Vagina (tissue), 2 donors: ENCODE data around the gene CCDC8. TPM values are rescaled to one million over a fixed set of nuclear protein-coding genes. Genes with fewer than 3 reads are reported as not detected.

ENCODE experiments used
- DNase-seq, 2 donors: peaks; one replicate each; pipeline ENCODE4 v3.0.0-alpha.2; 2017; ENCODE audit errors: extremely low spot score in 2 of 2
- H3K27ac ChIP-seq: fragments of 200-600 bp; sonication (generic); one replicate; pipeline ENCODE4 v1.5.1; 2019
- H3K27me3 ChIP-seq: fragments of 200-600 bp; sonication (generic); one replicate; pipeline ENCODE4 v1.5.1; 2019
- H3K36me3 ChIP-seq, 2 donors: fragments of 200-600 bp; sonication (generic); one replicate each; pipeline ENCODE4 v1.5.1; 2017 to 2019
- H3K4me1 ChIP-seq: fragments of 200-600 bp; sonication (generic); one replicate; pipeline ENCODE4 v1.5.1; 2019
- H3K4me3 ChIP-seq, 2 donors: fragments of 200-600 bp; sonication (generic); 1 replicate in 1 of 2; 2 replicates in 1 of 2; pipeline ENCODE4 v1.5.1; 2016 to 2019
- H3K9me3 ChIP-seq: fragments of 200-600 bp; sonication (generic); one replicate; pipeline ENCODE4 v1.5.1; 2019
- POLR2A ChIP-seq, 2 donors: fragments of 450-650 bp; IDR thresholded peaks; one replicate each; pipeline ENCODE4 v1.6.1; 2017; ENCODE audit warnings: antibody characterized with exemption in 2 of 2, mild to moderate bottlenecking in 2 of 2, moderate library complexity in 2 of 2
- POLR2AphosphoS5 ChIP-seq, 2 donors: sonication (generic); formaldehyde crosslinking; IDR thresholded peaks; one replicate each; pipeline ENCODE4 v1.9.0; 2017; ENCODE audit warnings: antibody characterized with exemption in 2 of 2, mild to moderate bottlenecking in 2 of 2, low read depth in 1 of 2; ENCODE audit not compliant: insufficient read depth in 1 of 2
- intact Hi-C: fragments of 100-400 bp; cut with DNase I; formaldehyde crosslinking; loops from one replicate; pipeline ENCODE4 v1.15.1; 2023
- total RNA-seq: library from RNA; depleted of rRNA; stranded (reverse); fragments of >200 nt; gene quantifications from one replicate; pipeline ENCODE4 v1.2.3, GENCODE V29; 2016
- TF ChIP-seq, protein P1 (sequence below), 3 experiments: fragments of 450-650 bp in 2 of 3; fragments of 200-600 bp in 1 of 3; sonication (generic) in 1 of 3; IDR thresholded peaks; one replicate each; pipeline ENCODE4 v1.5.1; 2017 to 2019; ENCODE audit warnings: antibody characterized with exemption in 3 of 3, mild to moderate bottlenecking in 2 of 3, moderate library complexity in 2 of 3

Gene CCDC8
- total RNA-seq, 1 donor from 2014 or later, result 7.4 TPM

GRCh38 chr19:46408664-46409039 lies 4.7 kb downstream of the CCDC8 start:
- Histone ChIP-seq H3K9me3 (no peaks in the 10 kb centered on the region), H3K27ac (peak overlapping the region; percentile 84), H3K4me1 (peaks cover 86% of the 10 kb centered on the region), H3K27me3 (no peaks in the 10 kb centered on the region), H3K36me3 (no peaks in the 10 kb centered on the region), H3K4me3 (peak overlapping the region; percentile 10 to 35)
- intact Hi-C loops, result no loop called here
- no peak for TF ChIP-seq POLR2A (IDR thresholded peaks at IDR 0.05)
- TF ChIP-seq, protein P1, sequence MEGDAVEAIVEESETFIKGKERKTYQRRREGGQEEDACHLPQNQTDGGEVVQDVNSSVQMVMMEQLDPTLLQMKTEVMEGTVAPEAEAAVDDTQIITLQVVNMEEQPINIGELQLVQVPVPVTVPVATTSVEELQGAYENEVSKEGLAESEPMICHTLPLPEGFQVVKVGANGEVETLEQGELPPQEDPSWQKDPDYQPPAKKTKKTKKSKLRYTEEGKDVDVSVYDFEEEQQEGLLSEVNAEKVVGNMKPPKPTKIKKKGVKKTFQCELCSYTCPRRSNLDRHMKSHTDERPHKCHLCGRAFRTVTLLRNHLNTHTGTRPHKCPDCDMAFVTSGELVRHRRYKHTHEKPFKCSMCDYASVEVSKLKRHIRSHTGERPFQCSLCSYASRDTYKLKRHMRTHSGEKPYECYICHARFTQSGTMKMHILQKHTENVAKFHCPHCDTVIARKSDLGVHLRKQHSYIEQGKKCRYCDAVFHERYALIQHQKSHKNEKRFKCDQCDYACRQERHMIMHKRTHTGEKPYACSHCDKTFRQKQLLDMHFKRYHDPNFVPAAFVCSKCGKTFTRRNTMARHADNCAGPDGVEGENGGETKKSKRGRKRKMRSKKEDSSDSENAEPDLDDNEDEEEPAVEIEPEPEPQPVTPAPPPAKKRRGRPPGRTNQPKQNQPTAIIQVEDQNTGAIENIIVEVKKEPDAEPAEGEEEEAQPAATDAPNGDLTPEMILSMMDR (IDR thresholded peaks at IDR 0.05), result no peak
- TF ChIP-seq POLR2AphosphoS5 (IDR thresholded peaks at IDR 0.05; ENCODE audit: insufficient read depth in 1 of 2, low read depth in 1 of 2), result peak in 1 of 2 donors; percentile 73
- no peak for DNase-seq

DNA sequence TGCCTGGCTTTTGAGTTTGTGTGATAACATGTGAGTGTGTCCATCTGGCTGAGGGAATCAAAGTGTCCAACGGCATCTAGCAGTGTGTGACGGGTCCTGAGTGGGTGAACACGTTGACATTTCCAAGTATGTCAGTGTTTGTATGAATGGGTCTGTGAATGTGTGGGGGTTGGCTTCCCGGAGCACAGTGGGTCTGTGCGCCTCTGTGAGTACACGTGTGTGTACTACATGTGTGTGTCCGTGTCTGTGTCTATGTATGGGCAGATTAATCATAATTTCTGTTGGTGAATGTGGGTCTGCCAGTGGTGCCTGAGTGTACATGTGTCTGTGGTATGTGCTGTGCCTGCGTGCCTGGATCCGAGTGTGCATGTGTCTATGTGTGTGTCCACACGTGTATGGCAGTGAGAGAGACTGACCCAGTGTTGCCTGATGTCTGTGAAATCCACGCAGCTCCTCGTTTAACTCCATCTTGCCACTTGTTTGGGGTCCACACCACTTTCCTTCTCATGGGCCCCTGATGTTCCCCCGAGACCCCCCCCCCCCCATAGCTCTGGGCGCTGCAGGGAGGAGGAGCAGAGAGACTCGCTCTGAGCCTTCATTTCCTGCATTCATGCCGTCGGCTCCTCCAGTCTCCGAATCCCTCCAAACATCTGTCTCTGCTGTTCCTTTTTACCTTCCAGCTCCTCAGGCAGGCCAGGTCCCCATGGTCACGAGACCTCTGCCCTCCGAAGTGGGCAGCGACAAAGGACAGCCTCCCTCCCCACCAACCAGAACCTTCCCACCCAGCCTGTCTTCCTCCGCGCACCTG lies 5.3 kb downstream of the CCDC8 start:
- TF ChIP-seq POLR2AphosphoS5 (IDR thresholded peaks at IDR 0.05; ENCODE audit: insufficient read depth in 1 of 2, low read depth in 1 of 2) (no peak), POLR2A (IDR thresholded peaks at IDR 0.05) (no peak)
- TF ChIP-seq, protein P1 (IDR thresholded peaks at IDR 0.05), result no peak
- Histone ChIP-seq H3K36me3 (no peaks in the 10 kb centered on the region), H3K4me3 (peak overlapping the region; percentile 10 to 35), H3K4me1 (peaks cover 80% of the 10 kb centered on the region), H3K9me3 (no peaks in the 10 kb centered on the region), H3K27me3 (no peaks in the 10 kb centered on the region), H3K27ac (peak overlapping the region; percentile 64)
- no peak for DNase-seq
- intact Hi-C loops, result no loop called here

- Histone ChIP-seq H3K27ac (no peak overlapping the region), H3K27me3 (no peaks in the 10 kb centered on the region), H3K4me1 (peaks cover 69% of the 10 kb centered on the region), H3K36me3 (no peaks in the 10 kb centered on the region), H3K4me3 (no peak overlapping the region), H3K9me3 (no peaks in the 10 kb centered on the region)
- DNase-seq, result no peak
- TF ChIP-seq POLR2AphosphoS5 (IDR thresholded peaks at IDR 0.05; ENCODE audit: insufficient read depth in 1 of 2, low read depth in 1 of 2), result no peak
- intact Hi-C loops, result no loop called here
These were observed 6.4 kb downstream of the CCDC8 start for GRCh38 chr19:46406976-46407375.

DNA sequence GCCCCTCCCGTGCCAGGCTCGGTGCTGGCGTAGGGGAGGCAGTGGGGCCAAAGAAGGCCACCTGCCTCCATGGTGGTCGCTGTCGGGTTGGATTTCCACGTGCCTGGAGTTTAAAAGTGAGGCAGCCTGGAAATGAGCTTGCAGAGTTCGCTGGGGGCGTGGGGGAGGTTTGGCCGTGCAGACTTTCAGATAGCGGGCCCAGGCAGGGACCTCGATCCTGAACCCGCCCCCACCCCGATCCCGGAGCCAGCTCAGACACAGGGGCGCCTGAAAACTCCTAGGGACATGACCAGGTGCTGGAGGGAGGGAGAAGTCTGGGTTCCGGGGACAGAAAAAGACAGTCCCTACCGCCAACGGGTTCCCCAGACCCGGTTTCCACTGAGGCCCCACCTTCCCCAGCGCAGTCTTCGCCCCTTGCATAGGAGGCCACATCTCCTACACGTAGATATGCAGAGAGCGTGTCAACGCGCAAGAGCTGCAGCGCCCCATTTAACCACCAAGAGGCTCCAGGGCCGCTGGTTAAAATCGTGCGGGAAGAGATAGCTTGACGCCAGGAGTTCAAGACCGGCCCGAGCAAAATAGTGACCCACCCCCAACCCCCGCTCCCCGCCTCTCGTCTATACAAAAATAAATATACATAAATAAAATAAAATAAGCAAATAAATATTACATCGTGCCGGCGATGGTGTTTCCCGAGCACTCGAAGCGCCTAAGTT lies 8.5 kb downstream of the CCDC8 start:
- Histone ChIP-seq H3K27me3 (no peaks in the 10 kb centered on the region), H3K9me3 (no peaks in the 10 kb centered on the region), H3K36me3 (no peaks in the 10 kb centered on the region), H3K4me3 (peak overlapping the region; percentile 36 to 37), H3K27ac (peak overlapping the region; percentile 82), H3K4me1 (peaks cover 51% of the 10 kb centered on the region)
- intact Hi-C loops, result no loop called here
- no peak for DNase-seq
- TF ChIP-seq POLR2A (IDR thresholded peaks at IDR 0.05) (no peak), POLR2AphosphoS5 (IDR thresholded peaks at IDR 0.05; ENCODE audit: insufficient read depth in 1 of 2, low read depth in 1 of 2) (no peak)
- TF ChIP-seq, protein P1 (IDR thresholded peaks at IDR 0.05), result no peak

DNA sequence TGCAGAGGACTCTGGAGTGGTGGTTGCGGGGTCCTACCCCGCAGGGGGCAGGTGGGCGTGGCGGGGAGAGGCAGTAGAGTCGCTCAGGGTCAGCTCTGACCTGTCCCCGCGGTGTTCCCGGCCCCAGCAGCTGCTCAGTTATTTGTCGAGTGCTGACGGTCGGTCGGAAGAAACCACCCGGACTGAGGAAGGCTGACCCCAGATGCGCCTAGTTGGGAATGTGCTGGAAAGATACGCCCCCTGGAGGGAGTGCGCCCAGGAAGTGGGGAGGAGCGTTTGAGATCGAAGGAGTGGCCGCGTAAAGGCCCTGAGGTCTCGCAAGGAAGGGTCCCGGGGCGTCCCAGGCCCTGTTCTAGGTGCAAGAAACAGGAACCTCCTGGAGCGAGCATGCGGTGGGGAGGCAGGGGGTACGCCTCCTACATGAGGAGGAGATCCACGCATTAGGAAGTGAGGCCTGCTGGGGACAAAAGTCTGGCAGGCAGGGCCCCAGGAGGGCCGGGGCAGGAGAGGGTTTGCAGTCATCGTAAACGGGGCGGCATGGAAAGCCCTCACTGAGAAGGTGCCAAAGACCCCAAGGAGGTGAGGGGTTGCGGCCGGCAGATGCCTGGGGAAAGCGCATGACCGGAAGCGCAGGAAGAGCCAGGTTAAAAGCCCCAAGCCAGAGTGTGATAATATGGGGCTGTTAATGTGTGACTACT lies 9.2 kb downstream of the CCDC8 start:
- intact Hi-C loops, result no loop called here
- DNase-seq, result no peak
- Histone ChIP-seq H3K4me1 (peaks cover 46% of the 10 kb centered on the region), H3K27ac (peak overlapping the region; percentile 82), H3K27me3 (no peaks in the 10 kb centered on the region), H3K4me3 (peak overlapping the region; percentile 36 to 37), H3K36me3 (no peaks in the 10 kb centered on the region), H3K9me3 (no peaks in the 10 kb centered on the region)
- TF ChIP-seq, protein P1 (IDR thresholded peaks at IDR 0.05), result no peak
- TF ChIP-seq POLR2A (IDR thresholded peaks at IDR 0.05) (no peak), POLR2AphosphoS5 (IDR thresholded peaks at IDR 0.05; ENCODE audit: insufficient read depth in 1 of 2, low read depth in 1 of 2) (peak in 1 of 2 donors; percentile 78)
